SH-SY5Y (cell line): ENCODE results near the gene FGF3.

Experiments used
- GATA2 ChIP-seq: IDR thresholded peaks from 2 replicates; pipeline ENCODE4 v1.6.1; 2011; ENCODE audit warnings: mild to moderate bottlenecking, low read depth, low read length
- GATA3 ChIP-seq: IDR thresholded peaks from 2 replicates; pipeline ENCODE4 v1.6.1; 2011; ENCODE audit warnings: low read depth, mild to moderate bottlenecking, low read length, moderate library complexity

DNA sequence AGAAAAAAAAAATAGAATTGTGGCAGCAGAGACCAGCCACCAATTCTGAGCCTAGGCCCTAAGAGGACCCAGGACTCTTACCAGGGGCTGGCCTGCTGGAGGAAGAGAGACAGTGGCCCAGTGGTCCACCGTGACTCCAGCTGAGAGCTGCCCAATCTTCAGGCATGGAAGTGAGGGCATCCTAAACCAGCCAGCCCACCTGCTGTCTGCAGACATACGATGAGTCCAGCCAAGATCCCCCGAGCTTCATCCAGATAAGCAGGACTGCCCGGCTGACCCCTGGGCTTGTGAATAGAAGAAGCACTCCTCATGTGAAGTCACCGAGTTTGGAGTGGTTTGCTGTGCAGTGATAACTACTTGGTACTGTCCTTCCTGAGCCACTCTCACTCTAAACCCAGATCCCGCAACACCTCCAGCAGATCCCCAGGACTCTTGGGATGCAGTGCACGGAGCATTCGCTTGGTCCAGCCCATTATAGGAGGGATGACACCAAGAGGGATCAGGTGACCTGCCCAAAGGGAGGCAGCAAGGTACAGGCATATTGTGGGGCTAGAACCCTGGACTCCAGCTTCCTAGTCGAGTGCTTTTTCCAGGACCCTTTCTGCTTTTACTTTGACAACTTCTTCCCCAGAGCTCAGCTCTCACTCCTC lies 41.7 kb upstream of the FGF3 start:
- TF ChIP-seq GATA3: no peak
- TF ChIP-seq GATA2: no peak
